Small intestine (tissue), 7 donors: ENCODE measurements around the gene ZBTB40. TPM values are rescaled to one million over a fixed set of nuclear protein-coding genes. Genes with fewer than 3 reads are reported as not detected.

Experiments used
- DNase-seq, 2 donors: peaks; one replicate each; pipeline versions ENCODE4 v3.0.0 to v3.0.0-alpha.2; 2013
- FAIRE-seq: peaks from 2 replicates; lab custom pipeline; 2012; peaks lifted over from hg19 to GRCh38; lab: Jason Lieb, UNC
- H3K27ac ChIP-seq, 3 donors: one replicate each; pipeline ENCODE4 v1.5.1; 2013; ENCODE audit warnings: low read length in 2 of 3, mild to moderate bottlenecking in 2 of 3, control low read depth in 1 of 3, inconsistent platforms in 1 of 3, low read depth in 1 of 3, moderate library complexity in 1 of 3
- H3K27me3 ChIP-seq, 3 donors: one replicate each; pipeline ENCODE4 v1.6.1; 2013; ENCODE audit warnings: low read length in 3 of 3, inconsistent platforms in 1 of 3; ENCODE audit not compliant: control insufficient read depth in 3 of 3, insufficient read depth in 3 of 3
- H3K36me3 ChIP-seq, 3 donors: one replicate each; pipeline ENCODE4 v1.6.1; 2013; ENCODE audit warnings: low read length in 3 of 3, inconsistent platforms in 1 of 3, low read depth in 1 of 3, mild to moderate bottlenecking in 1 of 3, moderate library complexity in 1 of 3; ENCODE audit not compliant: control insufficient read depth in 3 of 3, insufficient read depth in 2 of 3
- H3K4me1 ChIP-seq, 3 donors: one replicate each; pipeline ENCODE4 v1.6.1; 2013; ENCODE audit warnings: low read length in 2 of 3, inconsistent platforms in 1 of 3, low read depth in 1 of 3, mild to moderate bottlenecking in 1 of 3, moderate library complexity in 1 of 3; ENCODE audit not compliant: control insufficient read depth in 3 of 3, insufficient read depth in 2 of 3
- H3K4me3 ChIP-seq, 3 donors: one replicate each; pipeline ENCODE4 v1.5.1; 2013; ENCODE audit warnings: low read length in 3 of 3, control low read depth in 1 of 3, inconsistent platforms in 1 of 3, low read depth in 1 of 3, mild to moderate bottlenecking in 1 of 3, moderate library complexity in 1 of 3
- H3K9me3 ChIP-seq, 2 donors: one replicate each; pipeline ENCODE4 v1.6.1; 2013; ENCODE audit warnings: low read depth in 1 of 2, low read length in 1 of 2; ENCODE audit not compliant: control insufficient read depth in 2 of 2, insufficient read depth in 1 of 2
- WGBS, 3 donors: extraction: QIAGEN DNeasy Blood & Tissue Kit; methylation state at CpG; one replicate each; pipeline ENCODE4 v1.1.7; 2013; 5-methylcytosine and 5-hydroxymethylcytosine counted together
- polyA plus RNA-seq, 4 donors: library from polyadenylated mRNA; stranded (reverse) in 3 of 4; unstranded in 1 of 4; fragments of 200-250 nt in 3 of 4; fragments of 120-200 nt in 1 of 4; gene quantifications; one replicate each; pipeline versions ENCODE4 v1.2.1 to v1.2.3, GENCODE V29; 2013
- donor health status: healthy with polysubstance abuse.
- donor health status: control.
- donor health status: control.
- donor health status: Bipolar disorder and iron deficiency.
- donor health status: healthy.

ZBTB40 gene
- polyA plus RNA-seq, 4 donors, result 4.1 to 14.6 (median 6.7) TPM

DNA sequence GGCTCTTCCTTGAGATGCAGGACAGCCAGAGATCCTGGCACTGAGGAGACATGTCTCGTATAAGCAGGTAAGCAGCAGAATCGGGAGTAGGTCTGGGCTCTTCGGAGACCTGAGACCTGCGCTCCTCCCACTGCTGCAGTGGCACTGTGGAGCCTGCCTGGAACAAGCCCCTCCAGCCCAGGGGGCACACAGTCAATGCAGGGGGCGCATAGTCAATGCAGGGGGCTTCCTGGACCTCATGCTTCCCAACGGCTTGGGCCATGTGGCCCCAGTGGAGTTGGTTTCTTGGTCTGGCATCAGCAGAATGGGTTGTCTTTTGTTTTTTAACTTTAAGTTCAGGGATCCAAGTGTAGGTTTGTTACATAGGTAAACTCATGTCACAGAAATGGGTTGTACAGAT is 83.7 kb downstream of the ZBTB40 start:
- Histone ChIP-seq H3K4me1 (peaks cover 0 to 16% (median 3%) of the 10 kb centered on the region in 3 donors), H3K27me3 (no peaks in the 10 kb centered on the region), H3K9me3 (no peaks in the 10 kb centered on the region), H3K36me3 (peaks cover 0 to 34% (median 0%) of the 10 kb centered on the region in 3 donors), H3K27ac (no peak overlapping the region), H3K4me3 (no peak overlapping the region)
- no peak for DNase-seq
- no peak for FAIRE-seq
- WGBS, 3 donors, result 91 to 93% (median 91%) methylated on average over 6 of the region's 6 CpGs

DNA sequence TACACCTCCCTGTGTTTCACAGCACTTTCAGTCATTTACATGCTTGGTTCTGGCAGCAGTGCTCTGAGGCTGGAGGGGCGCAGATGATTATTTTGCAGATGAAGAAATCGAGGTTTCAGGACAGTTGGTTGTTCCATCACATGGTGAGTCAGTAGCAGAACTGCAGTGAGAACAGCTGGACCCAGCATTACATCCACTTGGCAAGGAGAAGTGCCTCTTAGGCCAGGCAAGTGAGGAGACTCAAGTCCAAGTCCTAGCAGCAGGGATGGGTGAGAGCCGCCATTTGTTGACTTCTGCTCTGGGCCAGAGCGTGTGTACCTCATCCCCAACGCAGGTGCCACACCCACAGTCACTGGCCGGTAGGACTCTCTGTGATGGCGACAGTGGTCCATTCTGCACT is 84.9 kb downstream of the ZBTB40 start:
- peaks cover 0 to 34% (median 0%) of the 10 kb centered on the region in 3 donors for H3K36me3 ChIP-seq
- H3K4me3 ChIP-seq, result no peak overlapping the region
- FAIRE-seq, result no peak
- WGBS, 3 donors, result 77 to 86% (median 84%) methylated on average over 7 of the region's 7 CpGs
- no peaks in the 10 kb centered on the region for H3K27me3 ChIP-seq
- H3K4me1 ChIP-seq, result peaks cover 0 to 8% (median 0%) of the 10 kb centered on the region in 3 donors
- no peak overlapping the region for H3K27ac ChIP-seq
- no peaks in the 10 kb centered on the region for H3K9me3 ChIP-seq
- no peak for DNase-seq

DNA sequence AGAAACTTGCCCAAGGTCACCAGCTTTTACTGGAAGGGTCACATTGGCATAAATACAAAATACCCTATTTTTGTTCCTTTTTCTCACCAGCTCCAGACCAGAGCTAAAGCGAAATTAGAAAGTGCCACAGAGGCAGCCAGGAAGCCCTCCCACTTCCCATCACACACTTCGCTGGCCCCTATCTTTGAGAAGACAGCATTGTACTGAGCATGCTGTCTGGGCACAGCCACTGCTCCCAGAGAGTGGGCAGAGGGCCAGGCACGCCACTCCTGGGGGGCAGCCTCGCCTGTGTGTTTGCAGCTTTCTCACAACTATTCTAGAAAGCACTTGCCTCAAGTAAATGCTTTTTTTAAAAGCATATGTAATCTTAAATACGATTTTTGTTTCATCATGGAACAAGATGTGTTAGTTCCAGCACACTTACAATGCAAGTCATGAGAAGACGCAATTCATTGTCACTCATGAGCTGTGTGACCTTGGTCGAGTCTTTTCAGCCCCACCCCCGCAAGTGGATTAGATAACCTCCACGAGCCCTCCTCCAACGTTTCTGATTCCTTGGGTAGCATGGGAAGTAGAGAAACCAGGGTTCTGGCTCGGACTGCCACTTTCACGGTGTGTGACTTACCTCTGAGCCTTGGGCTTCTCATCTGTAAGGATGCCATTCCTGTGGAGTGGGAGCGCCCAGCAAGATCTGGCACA is 85.9 kb downstream of the ZBTB40 start:
- 76 to 84% (median 76%) methylated on average over 13 of the region's 13 CpGs for WGBS, 3 donors
- FAIRE-seq (no peak), DNase-seq (no peak)
- Histone ChIP-seq H3K9me3 (no peaks in the 10 kb centered on the region), H3K4me3 (no peak overlapping the region), H3K27me3 (no peaks in the 10 kb centered on the region), H3K27ac (no peak overlapping the region), H3K36me3 (peaks cover 0 to 26% (median 0%) of the 10 kb centered on the region in 3 donors), H3K4me1 (no peaks in the 10 kb centered on the region)

DNA sequence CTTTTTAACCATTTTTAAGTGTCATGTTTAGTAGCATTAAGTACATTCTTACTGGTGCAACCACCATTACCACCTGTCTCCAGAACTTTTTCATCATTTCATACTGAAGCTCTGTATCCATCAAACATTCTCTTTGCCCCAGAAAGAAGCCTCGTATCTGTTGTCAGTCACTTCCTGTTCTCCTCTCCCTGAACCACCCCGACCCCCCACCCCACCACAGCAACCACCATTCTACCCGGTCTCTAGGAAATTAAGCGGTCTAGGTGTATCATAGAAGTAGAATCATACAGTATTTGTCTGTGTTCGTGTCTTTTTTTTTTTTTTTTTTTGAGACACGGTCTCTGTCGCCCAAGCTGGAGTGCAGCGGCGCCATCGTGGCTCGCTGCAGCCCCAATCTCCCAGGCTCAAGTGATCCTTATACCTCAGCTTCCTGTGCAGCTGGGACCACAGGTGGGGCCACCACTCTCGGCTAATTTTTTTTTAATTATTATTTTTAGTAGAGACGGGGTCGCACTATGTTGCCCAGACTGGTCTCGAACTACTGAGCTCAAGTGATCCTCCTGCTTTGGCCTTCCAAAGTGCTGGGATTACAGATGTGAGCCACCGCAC is 88.0 kb downstream of the ZBTB40 start:
- Histone ChIP-seq H3K4me1 (no peaks in the 10 kb centered on the region), H3K36me3 (peaks cover 0 to 13% (median 0%) of the 10 kb centered on the region in 3 donors), H3K4me3 (no peak overlapping the region), H3K27ac (no peak overlapping the region), H3K9me3 (no peaks in the 10 kb centered on the region), H3K27me3 (no peaks in the 10 kb centered on the region)
- WGBS, 3 donors, result 74 to 84% (median 78%) methylated on average over 15 to 16 of the region's 16 CpGs
- FAIRE-seq (no peak), DNase-seq (no peak)

DNA sequence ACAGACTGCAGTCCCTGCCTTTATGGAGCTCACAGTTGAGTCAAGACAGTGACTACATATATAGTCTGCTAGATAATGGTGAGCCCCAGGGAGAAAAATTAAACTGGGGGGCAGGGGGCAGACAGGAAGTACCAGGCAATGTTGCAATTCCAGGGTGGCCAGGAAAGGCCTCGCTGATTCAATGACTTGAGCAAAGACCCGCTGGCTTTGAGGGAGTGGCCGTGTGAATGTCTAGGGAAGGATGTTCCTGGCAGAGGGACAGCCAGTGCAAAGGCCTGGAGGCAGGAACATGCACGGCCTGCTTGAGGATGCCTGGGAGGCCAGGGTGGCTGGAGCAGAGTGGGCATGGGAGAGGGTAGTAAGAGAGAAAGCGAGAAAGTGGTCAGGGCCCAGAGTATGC is 88.7 kb downstream of the ZBTB40 start:
- FAIRE-seq, result no peak
- Histone ChIP-seq H3K9me3 (no peaks in the 10 kb centered on the region), H3K27ac (no peak overlapping the region), H3K4me3 (no peak overlapping the region), H3K36me3 (peaks cover 0 to 9% (median 0%) of the 10 kb centered on the region in 3 donors), H3K4me1 (no peaks in the 10 kb centered on the region), H3K27me3 (peaks cover 0 to under 1% (median 0%) of the 10 kb centered on the region in 3 donors)
- 46 to 64% (median 60%) methylated on average over 5 of the region's 5 CpGs for WGBS, 3 donors
- DNase-seq, result no peak

DNA sequence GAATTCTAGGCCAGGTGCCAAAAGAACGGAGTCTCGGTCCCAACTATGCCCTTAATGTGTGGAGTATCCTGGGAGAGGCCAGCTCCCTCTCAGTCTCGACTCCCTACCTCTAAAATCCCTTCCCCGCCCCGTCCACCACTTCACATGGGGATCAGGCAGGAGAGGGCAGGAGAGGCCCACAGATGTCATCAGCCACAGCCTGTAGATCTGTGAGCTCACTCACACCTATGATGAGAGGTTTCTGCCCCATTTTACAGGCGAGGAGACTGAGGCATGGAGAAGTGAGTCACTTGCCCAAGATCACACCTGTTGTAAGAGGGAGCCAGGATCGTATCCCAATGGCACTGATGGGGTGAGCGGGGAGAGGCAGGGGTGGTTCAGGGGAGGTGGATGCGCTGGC is 91.2 kb downstream of the ZBTB40 start:
- DNase-seq, result peak in 1 of 2 donors; percentile 25
- 55 to 77% (median 64%) methylated on average over 9 of the region's 9 CpGs for WGBS, 3 donors
- FAIRE-seq, result no peak

DNA sequence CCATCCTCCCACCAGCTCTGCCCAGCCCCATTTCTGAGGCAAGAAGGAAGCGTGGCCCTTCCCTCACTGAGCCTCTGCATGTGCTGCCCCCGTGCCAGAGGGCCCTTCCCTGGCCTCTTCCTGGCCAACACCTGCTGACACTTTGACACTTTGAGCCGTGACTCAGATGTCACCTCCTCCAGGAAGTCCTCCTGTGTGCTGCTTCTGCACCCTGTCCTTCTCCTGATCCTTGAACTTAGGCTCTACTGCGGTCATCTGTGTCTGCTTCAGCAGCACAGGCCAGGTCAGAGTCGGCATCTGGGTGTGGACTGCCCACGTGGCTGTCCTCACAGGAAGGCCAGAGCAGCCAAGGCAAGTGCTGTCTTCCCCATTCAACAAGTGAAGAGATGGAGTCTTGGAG is 92.0 kb downstream of the ZBTB40 start:
- FAIRE-seq (no peak), DNase-seq (peak in 1 of 2 donors; percentile 85)
- Histone ChIP-seq H3K4me1 (no peaks in the 10 kb centered on the region), H3K36me3 (no peaks in the 10 kb centered on the region), H3K27me3 (peaks cover 0 to 28% (median 4%) of the 10 kb centered on the region in 3 donors), H3K9me3 (no peaks in the 10 kb centered on the region), H3K4me3 (no peak overlapping the region), H3K27ac (no peak overlapping the region)
- WGBS, 3 donors, result 13 to 59% (median 40%) methylated on average over 6 of the region's 6 CpGs

More for the DNA sequence above, 91.2 kb downstream of the ZBTB40 start:
- peaks cover 0 to 3% (median 0%) of the 10 kb centered on the region in 3 donors for H3K36me3 ChIP-seq
- peaks cover 0 to 21% (median 4%) of the 10 kb centered on the region in 3 donors for H3K27me3 ChIP-seq
- H3K27ac ChIP-seq, result no peak overlapping the region
- no peaks in the 10 kb centered on the region for H3K9me3 ChIP-seq
- no peak overlapping the region for H3K4me3 ChIP-seq
- H3K4me1 ChIP-seq, result no peaks in the 10 kb centered on the region

DNA sequence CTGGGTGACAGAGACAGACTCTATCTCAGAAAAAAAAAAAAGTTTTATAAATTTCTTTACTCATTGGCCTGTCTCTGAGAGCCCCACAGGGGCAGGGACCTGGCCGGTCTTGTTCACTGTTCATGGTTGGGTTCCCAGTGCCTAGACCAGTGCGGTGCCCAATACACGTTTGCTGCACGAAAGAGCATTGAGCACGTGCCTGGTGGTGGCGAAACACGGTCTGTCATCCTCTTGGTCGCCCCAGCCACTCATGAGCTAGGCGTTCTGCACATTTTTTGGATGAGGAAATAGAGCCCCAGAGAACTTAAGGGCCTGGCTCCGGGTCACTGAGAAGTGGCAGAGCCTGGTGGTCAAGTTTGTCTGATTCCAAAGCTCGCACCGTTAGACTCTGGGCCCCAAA is 93.0 kb downstream of the ZBTB40 start:
- DNase-seq, result no peak
- Histone ChIP-seq H3K4me3 (no peak overlapping the region), H3K9me3 (no peaks in the 10 kb centered on the region), H3K4me1 (no peaks in the 10 kb centered on the region), H3K36me3 (no peaks in the 10 kb centered on the region), H3K27ac (no peak overlapping the region), H3K27me3 (peaks cover 0 to 29% (median 4%) of the 10 kb centered on the region in 3 donors)
- 82 to 89% (median 86%) methylated on average over 12 of the region's 12 CpGs for WGBS, 3 donors
- FAIRE-seq, result no peak
